ENCODE measurements around the gene ZFP36.
A peak's percentile ranks its signal among the peaks of the same experiment; 100 is the strongest.

ZFP36 gene

DNA sequence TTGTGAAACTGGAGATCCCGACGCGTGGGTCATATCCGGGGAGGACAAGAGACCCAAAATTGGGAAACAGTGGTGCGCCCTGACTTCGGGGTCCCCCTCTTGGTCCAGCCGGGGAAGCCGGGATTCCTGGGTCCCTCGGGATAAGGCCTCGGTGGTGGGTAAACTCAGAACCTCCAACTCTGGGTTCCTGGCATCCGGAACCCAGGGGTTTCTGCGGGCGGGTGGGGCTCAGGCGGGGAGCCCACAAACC lies 688 bp downstream of the ZFP36 start:
- DNase-seq = no peak

DNA sequence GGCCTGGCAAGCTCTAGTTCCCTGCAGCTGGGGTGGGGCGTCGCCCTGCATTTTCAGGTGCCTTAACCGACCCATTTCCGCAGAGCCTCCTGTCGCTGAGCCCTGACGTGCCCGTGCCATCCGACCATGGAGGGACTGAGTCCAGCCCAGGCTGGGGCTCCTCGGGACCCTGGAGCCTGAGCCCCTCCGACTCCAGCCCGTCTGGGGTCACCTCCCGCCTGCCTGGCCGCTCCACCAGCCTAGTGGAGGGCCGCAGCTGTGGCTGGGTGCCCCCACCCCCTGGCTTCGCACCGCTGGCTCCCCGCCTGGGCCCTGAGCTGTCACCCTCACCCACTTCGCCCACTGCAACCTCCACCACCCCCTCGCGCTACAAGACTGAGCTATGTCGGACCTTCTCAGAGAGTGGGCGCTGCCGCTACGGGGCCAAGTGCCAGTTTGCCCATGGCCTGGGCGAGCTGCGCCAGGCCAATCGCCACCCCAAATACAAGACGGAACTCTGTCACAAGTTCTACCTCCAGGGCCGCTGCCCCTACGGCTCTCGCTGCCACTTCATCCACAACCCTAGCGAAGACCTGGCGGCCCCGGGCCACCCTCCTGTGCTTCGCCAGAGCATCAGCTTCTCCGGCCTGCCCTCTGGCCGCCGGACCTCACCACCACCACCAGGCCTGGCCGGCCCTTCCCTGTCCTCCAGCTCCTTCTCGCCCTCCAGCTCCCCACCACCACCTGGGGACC lies 1.2 kb downstream of the ZFP36 start:
- no peak for DNase-seq

DNA sequence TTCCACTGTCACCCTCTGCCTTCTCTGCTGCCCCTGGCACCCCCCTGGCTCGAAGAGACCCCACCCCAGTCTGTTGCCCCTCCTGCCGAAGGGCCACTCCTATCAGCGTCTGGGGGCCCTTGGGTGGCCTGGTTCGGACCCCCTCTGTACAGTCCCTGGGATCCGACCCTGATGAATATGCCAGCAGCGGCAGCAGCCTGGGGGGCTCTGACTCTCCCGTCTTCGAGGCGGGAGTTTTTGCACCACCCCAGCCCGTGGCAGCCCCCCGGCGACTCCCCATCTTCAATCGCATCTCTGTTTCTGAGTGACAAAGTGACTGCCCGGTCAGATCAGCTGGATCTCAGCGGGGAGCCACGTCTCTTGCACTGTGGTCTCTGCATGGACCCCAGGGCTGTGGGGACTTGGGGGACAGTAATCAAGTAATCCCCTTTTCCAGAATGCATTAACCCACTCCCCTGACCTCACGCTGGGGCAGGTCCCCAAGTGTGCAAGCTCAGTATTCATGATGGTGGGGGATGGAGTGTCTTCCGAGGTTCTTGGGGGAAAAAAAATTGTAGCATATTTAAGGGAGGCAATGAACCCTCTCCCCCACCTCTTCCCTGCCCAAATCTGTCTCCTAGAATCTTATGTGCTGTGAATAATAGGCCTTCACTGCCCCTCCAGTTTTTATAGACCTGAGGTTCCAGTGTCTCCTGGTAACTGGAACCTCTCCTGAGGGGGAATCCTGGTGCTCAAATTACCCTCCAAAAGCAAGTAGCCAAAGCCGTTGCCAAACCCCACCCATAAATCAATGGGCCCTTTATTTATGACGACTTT lies 2.0 kb downstream of the ZFP36 start:
- DNase-seq = peak; percentile 75

DNA sequence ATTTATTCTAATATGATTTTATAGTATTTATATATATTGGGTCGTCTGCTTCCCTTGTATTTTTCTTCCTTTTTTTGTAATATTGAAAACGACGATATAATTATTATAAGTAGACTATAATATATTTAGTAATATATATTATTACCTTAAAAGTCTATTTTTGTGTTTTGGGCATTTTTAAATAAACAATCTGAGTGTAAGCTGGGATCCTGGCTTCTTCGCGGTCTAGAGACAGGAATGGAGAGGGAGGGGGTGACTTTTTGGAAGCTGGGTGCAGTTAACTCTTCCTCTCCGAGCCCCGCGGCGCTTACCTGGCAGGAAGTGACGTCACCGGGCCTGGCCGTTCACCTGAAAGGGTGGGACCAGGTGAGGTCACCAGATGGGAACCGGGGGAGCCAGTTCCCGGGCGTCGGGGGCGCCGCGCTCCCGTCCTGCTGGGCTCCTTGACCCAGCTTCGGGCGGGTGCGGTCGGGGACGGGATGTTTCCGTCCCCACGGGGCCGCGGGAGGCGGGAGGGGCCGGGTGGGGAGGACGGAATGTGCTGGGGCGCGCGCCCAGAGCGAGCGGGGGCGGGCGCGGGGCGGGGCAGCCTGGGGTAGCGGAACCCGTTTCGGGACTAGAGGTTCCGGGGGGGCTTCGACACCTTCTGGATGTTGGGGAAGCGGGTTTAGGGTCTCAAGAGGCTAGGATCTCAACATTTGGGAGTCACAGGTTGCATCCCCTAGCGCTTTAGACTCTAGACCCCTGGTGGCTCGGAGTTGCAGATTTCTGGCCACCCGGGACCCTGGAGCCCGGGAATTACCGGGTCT lies 2.8 kb downstream of the ZFP36 start:
- DNase-seq = peak; percentile 99

DNA sequence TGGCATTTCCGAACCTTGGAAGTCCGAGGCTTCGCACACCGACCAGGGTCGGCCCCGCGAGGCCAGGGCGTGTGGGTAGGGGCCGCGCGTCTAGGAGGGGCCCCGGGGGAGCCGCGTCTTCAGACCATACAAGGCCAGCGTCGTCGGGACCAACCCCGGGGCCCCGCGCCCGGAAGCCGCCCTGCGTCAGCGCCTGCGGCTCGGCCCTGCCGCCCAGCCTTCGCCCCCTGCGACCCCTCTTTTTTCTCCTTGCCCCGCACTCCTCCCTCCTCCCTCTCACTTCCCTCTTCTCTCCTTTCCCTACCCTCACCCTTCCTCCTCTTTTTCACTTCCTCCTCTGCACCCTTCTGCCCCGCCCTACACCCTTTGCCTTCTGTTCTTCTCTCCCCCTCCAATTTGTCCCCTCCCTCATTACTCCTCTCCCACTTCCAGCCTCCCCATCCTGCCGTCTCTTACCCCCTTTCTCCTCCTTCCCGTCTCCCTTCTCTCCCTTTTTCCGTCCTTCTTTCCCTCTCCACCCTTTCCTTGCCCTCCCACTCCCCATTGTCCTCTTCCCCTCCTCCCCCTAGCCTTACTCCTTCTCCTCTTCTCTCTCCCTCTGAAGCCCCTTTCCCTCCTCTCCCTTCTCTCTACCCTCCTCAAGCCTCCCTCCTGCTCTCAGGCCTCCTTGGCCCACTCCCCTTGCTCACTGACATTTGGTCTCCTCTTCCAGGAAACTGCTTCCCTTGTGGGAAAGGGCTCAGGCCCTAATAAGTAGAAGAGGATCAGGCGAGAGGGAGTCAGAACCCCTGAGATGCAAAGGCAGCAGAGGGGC lies 3.6 kb downstream of the ZFP36 start:
- DNase-seq = peak; percentile 85

DNA sequence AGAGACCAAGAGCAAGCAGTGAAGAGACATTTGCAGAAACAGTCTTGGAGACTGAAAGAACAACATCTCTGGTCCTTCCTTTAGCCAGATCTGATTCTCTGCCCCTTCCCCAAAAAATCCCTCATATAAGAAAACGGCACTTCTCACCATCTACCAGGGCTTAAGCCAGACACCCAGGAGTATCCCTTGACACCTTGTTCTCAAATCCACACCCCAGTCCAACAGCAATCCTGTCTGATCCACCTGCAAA lies 4.1 kb downstream of the ZFP36 start:
- no peak for DNase-seq

DNA sequence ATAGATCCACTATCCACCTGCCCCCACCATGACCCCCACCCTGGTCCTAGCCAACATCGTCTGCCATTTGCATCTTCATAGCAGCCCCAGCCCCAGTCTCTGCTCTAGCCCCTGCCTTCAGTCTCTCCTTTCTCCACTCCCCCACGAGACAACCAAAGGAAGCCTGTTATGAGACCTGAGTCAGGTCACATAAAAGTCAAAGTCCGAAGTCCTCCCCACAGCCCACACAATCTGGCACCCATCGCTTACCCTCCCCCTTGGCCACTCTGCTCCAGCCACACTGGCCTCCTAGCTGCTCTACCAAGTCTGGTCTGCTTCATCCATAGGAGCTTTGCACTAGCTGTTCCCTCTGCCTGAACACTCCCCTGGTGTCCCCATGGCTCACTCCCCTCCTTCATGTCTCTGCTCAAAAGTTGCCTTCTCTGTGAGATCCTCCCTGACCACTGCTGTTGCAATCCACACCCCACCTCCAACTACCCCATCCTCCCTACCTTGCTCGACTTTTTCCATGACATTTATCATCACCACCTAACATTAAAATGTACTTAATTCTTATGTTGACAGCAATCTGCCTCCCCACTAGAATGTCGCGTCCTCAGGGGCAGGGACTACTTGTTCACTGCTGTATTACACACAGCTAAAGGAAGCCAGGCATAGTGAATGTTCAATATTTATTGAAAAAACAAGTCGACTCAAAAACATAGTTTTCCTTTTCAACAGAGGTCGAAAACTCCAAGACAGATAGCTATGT lies 4.6 kb downstream of the ZFP36 start:
- peak; percentile 53 for DNase-seq

DNA sequence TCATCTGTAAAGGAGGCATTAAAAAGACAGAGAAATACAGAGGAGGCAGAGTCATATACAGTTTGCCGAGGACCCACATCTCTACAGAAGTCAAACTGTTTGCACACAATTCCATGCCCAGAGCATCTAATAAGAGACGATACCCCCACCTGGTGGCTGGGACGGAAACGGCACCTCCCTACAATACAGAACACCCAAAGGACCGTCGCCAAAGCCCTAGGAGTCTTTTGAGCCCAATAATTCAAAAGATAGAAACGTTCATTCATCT lies 5.1 kb downstream of the ZFP36 start:
- DNase-seq = peak; percentile 93

DNA sequence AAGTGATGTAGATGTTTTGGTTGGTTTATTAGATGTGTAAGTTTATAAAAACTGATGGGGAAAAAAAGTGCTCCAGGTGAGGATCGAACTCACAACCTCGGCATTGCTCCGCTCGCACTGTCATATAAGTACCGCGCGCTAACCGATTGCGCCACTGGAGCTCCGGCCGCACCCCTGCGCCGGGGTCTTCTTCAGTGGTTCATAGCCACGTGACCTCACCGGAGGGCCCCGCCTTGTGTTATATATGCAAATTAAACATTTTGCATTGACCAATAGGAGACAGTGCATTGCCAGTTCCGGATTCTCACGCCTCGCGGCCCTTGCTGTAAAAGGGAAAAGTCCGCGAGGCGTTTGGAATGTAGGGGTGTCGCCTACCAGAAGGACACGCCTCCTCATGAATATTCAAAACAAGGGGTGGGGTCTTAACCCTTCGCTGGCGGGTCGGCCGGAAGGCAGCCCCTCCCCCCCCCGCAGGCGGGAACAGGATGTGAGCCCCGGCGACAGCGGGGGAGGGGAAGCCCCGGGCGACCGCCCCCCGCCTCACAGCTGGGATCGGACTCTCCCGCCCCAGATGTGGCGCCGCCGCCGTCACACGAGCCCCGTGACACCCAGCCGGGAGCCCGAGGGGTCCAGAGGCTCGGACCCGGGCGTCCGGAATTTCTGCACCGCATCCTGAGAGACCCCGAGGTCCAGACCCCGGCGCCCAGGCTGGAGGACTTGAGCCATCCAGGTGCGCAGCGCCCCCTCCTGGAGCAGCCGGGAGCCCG lies 5.6 kb downstream of the ZFP36 start, which contains the start of gene PLEKHG2:
Gene PLEKHG2 (plus strand): TSS at position 570 of the 767 bp plus-strand sequence. CDS start 1,418 bp downstream, outside the sequence.
- DNase-seq = peak; percentile 100

DNA sequence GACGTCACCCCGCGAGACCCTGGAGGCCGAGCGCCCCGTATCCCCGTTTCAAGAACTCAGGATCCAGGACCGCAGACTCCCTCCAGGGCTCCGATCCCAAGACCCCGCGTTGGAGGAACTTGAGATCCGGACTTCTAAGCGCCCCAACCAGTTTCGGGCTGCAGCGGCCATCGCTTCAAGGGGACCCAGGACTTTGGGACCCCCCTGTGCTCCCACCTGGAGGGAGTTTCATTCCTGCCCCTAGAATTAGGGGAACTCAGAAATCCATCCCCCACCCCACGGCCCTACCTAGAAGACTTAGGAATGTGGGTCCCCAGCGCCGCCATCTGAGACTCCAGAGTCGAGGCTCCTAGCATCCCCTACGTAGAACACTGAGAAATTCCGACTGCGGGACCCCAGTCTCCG lies 6.2 kb downstream of the ZFP36 start:
- DNase-seq = no peak

DNA sequence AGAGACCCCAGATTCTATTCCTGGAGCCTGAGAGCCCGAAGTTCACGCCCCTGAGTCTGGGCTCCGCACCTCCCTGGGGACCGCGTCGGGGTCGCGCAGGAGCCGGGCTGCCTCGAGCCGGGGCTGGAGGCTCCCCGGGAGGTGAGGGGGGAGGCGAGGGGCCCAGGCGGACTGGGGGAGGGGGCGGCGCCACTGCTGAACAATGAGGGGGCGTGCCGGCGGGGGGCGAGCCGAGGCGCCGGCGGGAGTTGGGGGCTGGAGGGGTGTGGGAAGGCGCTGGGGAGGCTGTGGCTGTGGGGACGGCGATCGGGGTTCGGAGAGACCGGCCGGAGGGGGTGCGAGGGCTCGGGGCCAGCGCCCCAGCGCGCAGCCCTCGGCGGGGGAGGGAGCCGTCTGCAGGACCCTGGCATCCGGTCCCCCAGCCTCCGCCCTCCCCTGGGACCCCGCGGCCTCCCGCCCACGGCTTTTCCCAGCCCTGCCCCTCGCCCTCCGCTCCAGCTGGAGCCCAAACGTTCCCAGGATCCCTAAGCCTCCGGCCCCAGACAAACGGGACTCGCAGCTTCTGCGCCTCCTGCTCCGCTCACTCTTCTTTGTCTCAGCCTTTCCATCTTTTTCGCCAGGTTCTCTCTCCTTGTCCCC lies 6.7 kb downstream of the ZFP36 start:
- peak; percentile 83 for DNase-seq

DNA sequence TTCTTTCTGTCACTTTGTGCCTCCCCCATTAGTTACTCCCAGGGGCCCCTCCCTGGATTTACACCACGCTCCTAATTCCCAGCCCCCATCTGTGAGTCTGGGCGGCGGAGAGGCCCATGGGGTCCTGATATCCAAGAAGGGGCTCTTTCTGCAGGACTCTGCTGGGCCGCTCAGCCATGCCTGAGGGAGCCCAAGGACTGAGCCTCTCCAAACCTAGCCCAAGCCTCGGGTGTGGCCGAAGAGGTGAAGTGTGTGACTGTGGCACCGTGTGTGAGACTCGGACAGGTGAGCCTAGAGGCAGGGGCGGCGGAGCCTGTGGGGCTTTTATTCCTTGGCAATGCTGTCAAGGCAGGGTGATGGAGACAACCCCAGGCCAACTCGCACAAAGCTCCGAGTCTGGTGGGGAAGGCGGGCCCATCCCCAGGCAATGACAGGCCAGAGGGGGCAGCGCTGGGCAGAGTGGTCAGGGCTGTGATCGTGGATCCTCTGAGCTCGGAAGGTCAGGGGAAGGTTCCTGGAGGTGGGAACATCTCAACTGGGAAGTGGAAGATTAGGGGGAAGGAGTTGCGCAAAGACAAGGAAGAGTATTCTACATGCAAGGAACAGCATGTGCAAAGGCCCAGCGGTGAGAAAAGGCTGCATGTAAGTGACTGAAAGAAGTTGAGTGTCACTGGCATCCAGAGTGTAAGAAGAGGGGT lies 7.4 kb downstream of the ZFP36 start:
- no peak for DNase-seq

DNA sequence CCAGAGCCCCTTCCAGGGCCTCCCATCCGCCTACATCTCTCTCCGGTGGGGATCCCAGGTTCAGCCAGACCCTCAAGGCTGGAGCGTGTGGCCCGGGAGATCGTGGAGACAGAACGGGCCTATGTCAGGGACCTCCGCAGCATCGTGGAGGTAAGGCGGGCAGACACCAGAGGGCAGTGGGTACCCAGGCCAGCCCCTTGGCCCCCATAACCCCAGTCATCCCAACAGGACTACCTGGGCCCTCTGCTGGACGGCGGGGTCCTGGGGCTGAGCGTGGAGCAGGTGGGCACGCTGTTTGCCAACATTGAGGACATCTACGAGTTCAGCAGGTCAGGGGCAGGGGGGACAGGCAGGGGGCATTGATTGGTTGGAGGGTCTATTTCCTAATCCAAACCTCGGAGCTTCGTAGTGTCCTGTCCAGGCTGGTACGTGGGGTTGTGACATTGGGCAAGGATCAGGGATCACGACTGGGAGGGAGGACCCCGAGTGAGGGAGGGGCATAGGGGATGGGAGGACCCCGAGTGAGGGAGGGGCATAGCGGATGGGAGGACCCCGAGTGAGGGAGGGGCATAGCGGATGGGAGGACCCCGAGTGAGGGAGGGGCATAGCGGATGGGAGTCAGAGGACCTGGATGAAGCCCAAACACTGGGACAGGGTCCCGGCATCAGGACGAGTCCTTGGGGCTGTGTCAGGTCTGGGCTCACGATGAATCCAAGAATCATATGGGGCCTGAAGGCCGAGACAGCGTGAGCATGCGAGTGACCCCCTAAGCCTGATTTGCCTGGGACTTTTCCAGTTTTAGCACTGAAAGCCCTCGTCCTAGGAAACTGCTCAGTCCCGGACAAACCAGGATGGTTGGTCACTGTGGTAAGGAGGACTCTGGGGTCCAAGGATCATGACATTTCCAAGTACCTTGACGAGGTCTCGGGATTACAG lies 8.7 kb downstream of the ZFP36 start:
- no peak for DNase-seq

DNA sequence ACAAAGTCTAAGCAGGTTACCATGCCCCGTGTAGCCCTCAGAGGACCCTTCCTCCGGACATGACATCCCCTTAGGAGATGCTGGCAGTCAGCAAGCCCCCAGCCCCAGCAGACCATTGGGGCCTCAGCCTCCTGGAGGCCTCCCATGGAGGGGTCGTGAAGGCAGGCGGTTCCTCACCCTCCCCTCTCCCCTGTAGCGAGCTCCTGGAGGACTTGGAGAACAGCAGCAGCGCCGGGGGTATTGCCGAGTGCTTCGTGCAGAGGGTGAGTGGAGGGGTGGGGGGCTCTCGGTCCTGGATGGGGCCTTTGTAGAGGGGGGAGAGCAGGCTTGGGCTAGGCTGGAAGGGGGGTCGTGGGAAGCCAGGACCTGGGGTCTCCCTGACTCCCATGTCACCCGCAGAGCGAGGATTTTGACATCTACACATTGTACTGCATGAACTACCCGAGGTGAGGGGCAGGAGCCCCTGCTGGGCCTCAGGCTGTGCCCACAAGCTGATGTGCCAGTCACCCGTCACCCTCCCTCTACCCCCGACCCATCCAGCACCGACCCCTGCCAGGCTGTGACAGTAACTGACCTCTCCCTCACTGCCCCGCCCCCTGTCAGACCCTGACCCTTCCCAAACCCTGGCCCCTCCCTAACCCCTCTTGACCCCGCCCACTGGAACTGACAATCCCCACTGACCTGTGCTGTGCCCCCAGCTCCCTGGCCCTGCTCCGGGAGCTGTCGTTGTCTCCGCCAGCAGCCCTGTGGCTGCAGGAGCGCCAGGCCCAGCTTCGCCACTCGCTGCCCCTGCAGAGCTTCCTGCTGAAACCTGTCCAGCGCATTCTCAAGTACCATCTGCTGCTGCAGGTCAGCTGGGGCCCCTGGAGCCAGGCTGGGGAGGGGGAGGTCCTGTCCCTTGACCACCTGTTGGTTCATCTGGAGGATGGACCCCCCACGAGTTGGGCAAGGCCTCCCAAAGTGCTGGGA lies 9.8 kb downstream of the ZFP36 start:
- peak; percentile 30 for DNase-seq

DNA sequence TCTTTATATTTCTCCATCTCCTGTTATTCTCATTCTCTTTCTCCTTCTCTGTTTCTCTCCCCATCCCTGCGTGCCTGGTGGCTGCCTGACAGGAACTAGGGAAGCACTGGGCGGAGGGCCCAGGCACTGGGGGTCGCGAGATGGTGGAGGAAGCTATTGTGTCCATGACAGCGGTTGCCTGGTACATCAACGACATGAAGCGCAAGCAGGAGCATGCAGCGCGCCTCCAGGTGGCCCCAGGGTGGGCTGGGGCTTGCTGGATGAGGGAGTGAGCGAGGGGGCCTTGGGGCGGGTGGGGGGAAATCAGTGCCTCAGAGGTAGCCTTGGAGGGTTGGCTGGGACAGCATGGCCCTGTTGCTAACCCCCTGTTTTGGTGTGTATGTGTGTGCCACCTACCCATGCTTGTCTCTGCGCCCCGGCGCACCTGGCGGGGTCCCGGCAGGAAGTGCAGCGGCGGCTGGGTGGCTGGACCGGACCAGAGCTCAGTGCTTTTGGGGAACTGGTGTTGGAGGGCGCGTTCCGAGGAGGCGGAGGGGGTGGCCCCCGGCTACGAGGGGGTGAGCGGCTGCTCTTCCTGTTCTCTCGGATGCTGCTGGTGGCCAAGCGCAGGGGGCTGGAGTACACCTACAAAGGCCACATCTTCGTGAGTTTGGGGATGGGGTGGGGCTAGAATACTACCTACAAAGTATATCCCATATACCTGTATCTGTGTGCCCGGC lies 11.0 kb downstream of the ZFP36 start:
- DNase-seq = no peak

DNA sequence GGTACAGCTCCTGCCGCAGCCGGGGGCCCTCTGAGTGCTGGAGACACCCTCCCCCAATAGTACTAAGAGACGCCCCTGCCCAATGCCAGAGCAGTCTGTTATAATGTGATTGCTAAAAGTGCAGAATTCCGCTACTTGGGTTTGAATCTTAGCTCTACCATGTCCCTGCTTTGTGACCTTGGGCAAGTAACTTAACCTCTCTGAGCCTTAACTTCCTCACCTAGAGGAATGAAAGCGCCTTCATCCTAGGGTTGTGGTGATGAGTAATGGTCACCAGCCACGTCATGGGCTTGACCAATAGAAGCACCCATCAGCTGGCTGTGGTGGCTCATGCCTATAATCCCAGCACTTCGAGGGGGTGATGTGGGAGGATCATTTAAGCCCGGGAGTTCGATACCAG lies 12.4 kb downstream of the ZFP36 start:
- no peak for DNase-seq

DNA sequence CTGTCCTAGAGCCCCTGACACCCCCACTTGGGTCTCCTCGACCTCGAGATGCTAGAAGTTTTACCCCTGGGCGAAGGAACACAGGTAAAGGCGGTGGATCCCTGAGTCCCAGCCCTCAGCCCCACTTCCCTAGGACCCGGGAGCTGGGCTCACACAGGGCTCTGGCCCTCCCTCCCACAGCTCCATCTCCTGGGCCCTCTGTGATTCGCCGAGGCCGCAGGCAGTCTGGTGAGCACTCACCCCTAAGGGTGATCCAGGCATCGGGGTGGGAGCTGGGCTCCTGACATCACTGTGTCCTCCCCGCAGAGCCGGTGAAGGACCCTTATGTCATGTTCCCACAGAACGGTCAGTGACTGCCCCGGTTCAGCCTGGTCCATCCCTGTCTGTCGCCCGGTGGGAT lies 14.1 kb downstream of the ZFP36 start:
- DNase-seq = no peak

DNA sequence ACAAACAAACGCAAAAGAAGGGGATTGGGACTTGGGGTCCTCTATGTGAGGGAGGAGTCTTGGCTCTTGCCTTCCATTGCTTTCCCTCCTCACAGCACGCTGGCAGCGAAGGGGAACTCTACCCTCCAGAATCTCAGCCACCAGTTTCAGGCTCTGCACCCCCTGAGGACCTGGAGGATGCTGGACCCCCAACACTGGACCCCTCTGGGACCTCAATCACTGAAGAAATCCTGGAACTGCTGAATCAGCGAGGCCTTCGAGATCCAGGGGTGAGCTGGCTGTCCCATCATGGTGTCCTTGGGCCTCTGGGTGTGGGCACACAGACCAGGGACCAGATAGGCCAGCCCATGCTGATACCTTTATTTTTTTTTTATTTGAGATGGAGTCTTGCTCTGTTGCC lies 15.4 kb downstream of the ZFP36 start:
- DNase-seq = no peak
